Measurements from ENCODE around the gene TCF7L2. TPM values are rescaled to one million over a fixed set of nuclear protein-coding genes. Genes with fewer than 3 reads are reported as not detected.

TCF7L2 gene
- total and polyA plus RNA-seq, 9 donors = 21.1 to 41.7 (median 34.5) TPM

DNA sequence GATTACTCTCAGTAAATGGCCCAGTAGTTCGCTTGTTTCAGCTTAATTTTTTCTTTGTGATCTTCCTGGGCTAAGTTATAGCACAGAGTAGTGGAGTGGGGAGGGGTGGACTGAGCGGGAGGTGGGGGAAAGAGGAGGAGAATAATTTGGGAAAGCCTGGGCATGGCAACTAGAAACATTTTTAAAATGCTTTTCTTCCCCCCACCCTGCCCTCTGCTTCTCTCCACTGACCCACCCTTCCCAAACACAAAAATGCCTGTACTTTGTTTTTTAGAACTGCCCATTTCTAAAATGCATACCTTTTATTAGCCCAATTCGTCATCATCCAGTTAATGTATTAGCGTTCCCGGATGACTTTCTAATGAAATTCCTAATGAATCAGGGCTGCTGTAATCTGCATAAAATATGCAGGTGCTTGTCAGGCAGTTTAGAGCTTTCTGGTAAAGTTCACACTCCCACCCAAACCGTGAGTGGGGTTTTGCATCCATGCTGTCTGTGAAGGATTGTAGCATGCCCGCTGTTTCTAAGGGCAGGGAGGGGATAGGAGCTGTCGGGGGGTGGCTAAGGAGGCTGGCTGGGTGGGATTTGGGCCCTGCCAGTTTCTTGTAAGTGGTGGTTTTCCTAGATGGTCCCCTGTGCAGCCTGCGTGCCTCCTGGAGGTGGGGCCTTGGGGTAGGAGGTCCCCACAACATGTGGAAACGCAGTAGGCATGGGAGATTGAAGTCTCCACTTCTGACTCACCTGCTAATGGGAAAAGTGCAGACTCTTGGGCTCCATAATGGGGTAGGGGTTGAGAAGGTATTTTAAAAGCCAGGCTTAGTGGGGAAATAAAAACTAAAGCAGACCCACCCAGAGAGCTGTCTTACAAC lies 190.3 kb downstream of the TCF7L2 start:
- no peak for DNase-seq
- TF ChIP-seq POLR2A (IDR thresholded peaks at IDR 0.05) (no peak), EP300 (IDR thresholded peaks at IDR 0.05) (no peak), CTCF (IDR thresholded peaks at IDR 0.05) (no peak)
- Histone ChIP-seq H3K36me3 (no peaks in the 10 kb centered on the region), H3K9me3 (no peaks in the 10 kb centered on the region), H3K4me3 (no peak overlapping the region), H3K27me3 (no peaks in the 10 kb centered on the region), H3K27ac (no peak overlapping the region), H3K4me1 (ENCODE audit: insufficient read depth) (peaks cover 5% of the 10 kb centered on the region)
- intact Hi-C loops (cut with DNase I) = loop anchor here in 1 of 4 donors (10.0 kb wide), 1 partner anchor 244 kb away; no protein-coding TSS in a partner anchor
- 75 to 89% (median 78%) methylated on average over 10 of the region's 10 CpGs for WGBS, 3 donors

DNA sequence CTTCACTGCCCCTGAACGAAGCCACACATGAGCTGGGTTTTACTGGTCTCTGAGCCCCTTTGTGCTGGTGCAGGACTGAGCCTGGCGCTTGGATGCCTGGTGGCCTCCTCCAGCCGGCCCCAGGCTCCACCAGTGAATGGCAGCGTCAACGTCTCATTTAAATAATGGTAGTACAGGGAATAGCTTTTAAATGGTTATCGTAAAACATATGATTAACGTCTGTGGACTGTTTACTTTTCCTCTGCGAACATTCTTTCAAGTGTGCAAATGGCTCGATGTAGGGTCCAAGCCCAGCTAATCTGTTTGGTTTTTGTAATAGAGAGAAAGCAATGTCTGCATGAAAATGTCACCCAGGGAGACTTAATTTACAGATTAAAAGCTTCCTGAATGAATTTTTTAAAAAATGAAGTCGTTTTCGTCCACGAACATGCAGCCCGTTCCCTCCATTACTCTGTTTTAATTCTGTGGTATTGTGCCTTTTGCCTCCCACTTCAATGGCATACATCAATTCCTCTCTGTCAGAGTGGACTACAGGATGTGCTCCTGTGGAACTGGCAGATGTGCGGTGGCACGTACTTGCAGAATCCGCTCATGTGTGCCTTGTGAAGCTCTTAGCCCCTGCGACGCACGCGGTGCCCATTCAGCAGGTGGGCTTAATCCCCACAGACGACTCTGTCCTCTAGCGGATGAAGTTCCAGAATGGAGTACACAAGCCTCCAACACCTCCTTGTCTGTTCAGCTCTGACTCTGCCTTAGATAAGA lies 192.7 kb downstream of the TCF7L2 start:
- no peak for TF ChIP-seq EP300 (IDR thresholded peaks at IDR 0.05)
- TF ChIP-seq CTCF (IDR thresholded peaks at IDR 0.05) = no peak
- no peak for TF ChIP-seq POLR2A (IDR thresholded peaks at IDR 0.05)
- no peaks in the 10 kb centered on the region for H3K27me3 ChIP-seq
- 81 to 87% (median 82%) methylated on average over 22 of the region's 22 CpGs for WGBS, 3 donors
- no peaks in the 10 kb centered on the region for H3K36me3 ChIP-seq
- H3K9me3 ChIP-seq = no peaks in the 10 kb centered on the region
- DNase-seq = no peak
- H3K27ac ChIP-seq = no peak overlapping the region
- H3K4me3 ChIP-seq = no peak overlapping the region
- peaks cover 5% of the 10 kb centered on the region for H3K4me1 ChIP-seq (ENCODE audit: insufficient read depth)
- intact Hi-C loops (cut with DNase I) = loop anchor here in 1 of 4 donors (10.0 kb wide), 1 partner anchor 242 kb away; no protein-coding TSS in a partner anchor

GRCh38 chr10:113144576-113144975 lies 194.5 kb downstream of the TCF7L2 start:
- Histone ChIP-seq H3K4me3 (no peak overlapping the region), H3K9me3 (no peaks in the 10 kb centered on the region), H3K36me3 (no peaks in the 10 kb centered on the region), H3K27me3 (no peaks in the 10 kb centered on the region), H3K4me1 (ENCODE audit: insufficient read depth) (no peaks in the 10 kb centered on the region), H3K27ac (no peak overlapping the region)
- no peak for TF ChIP-seq CTCF (IDR thresholded peaks at IDR 0.05)
- no peak for DNase-seq
- WGBS, 3 donors = 90 to 92% (median 92%) methylated on average over 5 of the region's 5 CpGs
- intact Hi-C loops (cut with DNase I) = loop anchor here in 1 of 4 donors (10.0 kb wide), 1 partner anchor 240 kb away; no protein-coding TSS in a partner anchor

DNA sequence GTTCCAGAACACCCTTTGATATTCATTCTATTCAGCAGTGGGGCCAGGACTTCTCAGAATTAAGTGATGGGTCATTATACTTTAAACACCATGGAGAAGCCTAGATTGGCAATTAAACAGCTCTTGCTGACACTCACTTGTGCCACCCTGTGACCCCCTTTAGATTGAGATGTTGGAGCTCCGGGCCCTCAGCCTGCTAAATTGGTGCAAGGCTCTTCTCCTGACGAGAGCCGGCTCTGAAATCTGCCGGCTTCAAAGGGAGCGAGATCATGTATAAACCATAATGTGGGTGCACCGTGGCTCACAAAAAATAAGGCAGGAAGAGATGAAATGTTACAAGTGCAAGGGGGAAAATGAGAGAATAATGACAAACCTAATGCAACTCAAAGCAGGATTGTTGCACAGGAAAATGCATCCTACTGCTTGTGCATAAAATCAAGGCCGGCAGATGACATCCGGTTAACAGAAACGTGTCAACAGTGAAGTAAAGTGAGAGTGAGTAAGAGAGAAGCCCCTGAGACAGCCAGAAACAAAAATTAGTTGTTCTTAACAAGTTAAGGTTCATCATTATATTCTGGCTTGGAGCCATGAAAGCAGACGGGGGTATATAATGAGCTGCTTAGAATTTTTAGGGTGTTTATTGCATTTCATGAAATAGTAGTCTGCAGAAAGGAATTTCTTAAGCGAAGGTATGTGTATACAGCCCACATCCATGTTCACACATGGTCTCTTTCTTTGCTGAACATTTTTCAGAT lies 198.2 kb downstream of the TCF7L2 start:
- DNase-seq = no peak
- Histone ChIP-seq H3K27ac (no peak overlapping the region), H3K9me3 (no peaks in the 10 kb centered on the region), H3K27me3 (no peaks in the 10 kb centered on the region), H3K36me3 (no peaks in the 10 kb centered on the region), H3K4me3 (no peak overlapping the region), H3K4me1 (ENCODE audit: insufficient read depth) (no peaks in the 10 kb centered on the region)
- WGBS, 3 donors = 79 to 83% (median 83%) methylated on average over 11 of the region's 11 CpGs
- intact Hi-C loops (cut with DNase I) = loop anchor here in 1 of 4 donors (10.0 kb wide), 1 partner anchor 237 kb away; no protein-coding TSS in a partner anchor
- TF ChIP-seq EP300 (IDR thresholded peaks at IDR 0.05) (no peak), POLR2A (IDR thresholded peaks at IDR 0.05) (no peak), CTCF (IDR thresholded peaks at IDR 0.05) (no peak)

All from ovary (tissue), 9 donors.